Raji (cell line): ENCODE results near the gene ETDC.

Source experiments
- POLR2A ChIP-seq: IDR thresholded peaks from 2 replicates; pipeline ENCODE4 v1.6.1; 2011; ENCODE audit warnings: low read depth, low read length, control low read depth; ENCODE audit not compliant: insufficient read depth

The ETDC gene

DNA sequence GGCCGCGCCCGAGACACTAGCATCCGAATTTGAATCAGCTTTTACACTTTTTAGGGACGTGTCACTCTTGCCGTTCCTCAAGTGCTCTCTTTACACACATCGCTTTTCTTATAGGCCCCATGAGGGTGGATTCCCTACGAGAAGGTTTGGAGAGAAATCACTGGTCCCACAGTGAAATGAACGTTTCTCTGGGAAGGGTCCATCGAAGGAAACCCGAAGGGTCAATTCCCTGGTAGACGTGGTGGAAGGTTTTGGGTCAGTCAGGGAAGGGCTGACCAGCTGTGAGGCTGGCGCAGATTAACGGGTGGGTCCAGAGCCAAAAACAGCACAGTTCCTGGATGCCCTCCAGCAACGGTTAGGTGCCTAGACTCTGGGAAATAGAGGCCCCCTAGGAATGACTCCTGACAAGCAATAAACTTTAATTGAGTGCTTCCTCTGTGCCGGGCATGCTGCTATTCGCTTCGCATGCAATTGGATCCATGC, 35.9 kb downstream of the ETDC start:
- no peak for TF ChIP-seq POLR2A

DNA sequence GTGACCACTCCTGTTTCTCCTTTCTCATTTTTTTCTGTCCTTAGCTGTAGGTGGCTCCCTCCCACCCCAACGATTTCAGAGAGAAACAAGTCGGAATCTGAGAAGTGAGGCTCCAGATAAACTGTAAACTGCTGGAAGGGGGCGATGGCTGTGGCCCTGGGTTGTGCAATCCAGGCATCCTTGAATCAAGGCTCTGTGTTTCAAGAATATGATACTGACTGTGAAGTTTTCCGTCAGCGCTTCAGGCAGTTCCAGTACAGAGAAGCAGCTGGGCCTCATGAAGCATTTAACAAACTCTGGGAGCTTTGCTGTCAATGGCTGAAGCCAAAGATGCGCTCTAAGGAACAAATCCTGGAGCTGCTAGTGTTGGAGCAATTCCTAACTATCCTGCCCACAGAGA, 37.7 kb downstream of the ETDC start:
- no peak for TF ChIP-seq POLR2A

DNA sequence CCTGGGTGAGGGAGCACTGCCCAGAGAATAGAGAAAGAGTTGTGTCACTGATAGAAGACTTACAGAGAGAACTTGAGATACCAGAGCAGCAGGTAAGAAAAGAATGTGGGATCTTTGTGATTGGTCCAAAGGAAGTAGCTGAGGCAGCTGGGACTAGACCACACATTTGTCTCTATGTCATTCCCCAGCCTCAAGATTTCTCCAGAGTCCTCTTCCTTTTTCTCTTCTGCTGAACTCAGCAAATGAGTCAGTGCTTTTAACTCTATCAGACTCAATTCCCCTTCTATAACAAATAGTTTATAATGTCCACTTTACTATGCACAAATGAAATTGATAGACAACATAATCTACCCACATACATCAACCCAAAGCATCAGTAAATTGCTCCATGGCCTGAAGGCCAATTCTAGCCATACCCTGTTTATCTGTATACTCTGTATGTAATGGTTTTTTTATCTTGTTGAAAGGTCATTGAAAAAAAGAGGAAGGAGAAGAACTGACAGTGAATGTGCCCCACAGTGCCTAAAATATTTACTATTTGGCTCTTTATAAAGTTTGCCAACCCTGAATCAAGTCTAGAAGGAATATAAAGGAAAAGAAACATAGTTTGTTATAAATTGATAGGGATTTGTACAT, 38.2 kb downstream of the ETDC start:
- no peak for TF ChIP-seq POLR2A

DNA sequence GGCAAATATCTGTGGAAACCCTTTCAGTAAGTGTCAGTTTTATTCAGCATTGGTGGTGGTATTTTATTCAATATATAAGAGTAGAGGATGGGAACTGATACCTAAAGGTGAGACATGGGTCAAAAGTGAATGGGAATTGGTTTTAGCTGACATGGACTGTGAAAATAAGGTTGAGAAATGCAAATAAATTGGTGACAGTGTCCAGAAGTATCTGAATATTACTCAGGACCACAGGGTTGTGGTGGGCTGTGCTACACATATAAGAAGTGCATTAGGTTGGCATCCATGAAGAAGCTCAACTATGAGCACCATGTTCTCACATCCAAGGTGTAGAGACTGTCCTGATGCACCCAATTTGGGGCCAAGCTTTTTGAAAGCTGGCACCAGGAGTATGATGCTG, 45.0 kb downstream of the ETDC start:
- no peak for TF ChIP-seq POLR2A
